Measurements from ENCODE around the gene TRAFD1. TPM values are rescaled to one million over a fixed set of nuclear protein-coding genes. Genes with fewer than 3 reads are reported as not detected.

TRAFD1 gene
- total and polyA plus RNA-seq, 2 donors (not counting 3 experiments of a cell fraction or from before 2014, with no cell fraction given), result 20.3 to 24.9 TPM

GRCh38 chr12:112096070-112096469 lies 29.3 kb upstream of the TRAFD1 start:
- Histone ChIP-seq H3K4me1 (ENCODE audit: control insufficient read depth, extremely low read depth, insufficient read depth, low read length) (peaks cover 10% of the 10 kb centered on the region), H3K9ac (replicated peaks; ENCODE audit: extremely low read depth, insufficient read depth, low read length) (no peak overlapping the region), H3K9me3 (replicated peaks; ENCODE audit: control insufficient read depth, insufficient read depth, low read length) (no peaks in the 10 kb centered on the region), H3K9me1 (replicated peaks; ENCODE audit: control insufficient read depth, extremely low read depth, insufficient read depth, low read length) (no peaks in the 10 kb centered on the region), H4K20me1 (replicated peaks; ENCODE audit: control insufficient read depth, extremely low read depth, insufficient read depth, low read length) (no peaks in the 10 kb centered on the region), H3K79me2 (ENCODE audit: control insufficient read depth, insufficient read depth, low read length) (peaks cover 75% of the 10 kb centered on the region), H3K4me2 (ENCODE audit: insufficient read depth, low read length) (peak overlapping the region; percentile 4), H2AFZ (ENCODE audit: low read depth, low read length) (no peak overlapping the region), H3K27me3 (ENCODE audit: control insufficient read depth in 2 of 2, insufficient read depth in 2 of 2, low read length in 2 of 2) (no peaks in the 10 kb centered on the region), H3K4me3 (replicated peaks in 1 of 3; ENCODE audit: insufficient read depth in 1 of 3, low read depth in 1 of 3, low read length in 3 of 3) (no peak overlapping the region), H3K36me3 (ENCODE audit: control insufficient read depth in 2 of 2, extremely low read depth in 1 of 2, insufficient read depth in 2 of 2, low read length in 2 of 2) (peaks cover 4 to 11% of the 10 kb centered on the region in 2 experiments), H3K27ac (ENCODE audit: insufficient read depth, low read depth, low read length) (no peak overlapping the region)
- no TSS peak for BruUV-seq (replicated peaks)
- intact Hi-C loops (cut with micrococcal nuclease) (no loop called here), dilution Hi-C loops (cut with MboI; ENCODE audit: extremely low pct_ligation_motif_present, low sequenced_read_pairs) (no loop called here)
- POLR2A ChIA-PET, result interaction anchor here (1.4 kb wide), 1 partner anchor 29 kb away, joined by 3 read pairs; the partner anchor contains the start of gene TRAFD1
- FAIRE-seq (no peak), DNase-seq (ENCODE audit: low read depth, low spot score) (no peak)
- TF ChIP-seq POLR2A (IDR thresholded peaks at IDR 0.05; ENCODE audit: low read depth, low read length) (no peak), EZH2 (IDR thresholded peaks at IDR 0.05; ENCODE audit: borderline replicate concordance, low read depth, low read length, severe bottlenecking) (no peak)
- CTCF ChIA-PET, result no interaction called here

GRCh38 chr12:112096667-112097066 lies 28.7 kb upstream of the TRAFD1 start:
- POLR2A ChIA-PET, result interaction anchor here (1.4 kb wide), 1 partner anchor 29 kb away, joined by 3 read pairs; the partner anchor contains the start of gene TRAFD1
- intact Hi-C loops (cut with micrococcal nuclease), result no loop called here
- Histone ChIP-seq H3K9me3 (replicated peaks; ENCODE audit: control insufficient read depth, insufficient read depth, low read length) (no peaks in the 10 kb centered on the region), H3K9me1 (replicated peaks; ENCODE audit: control insufficient read depth, extremely low read depth, insufficient read depth, low read length) (no peaks in the 10 kb centered on the region), H3K9ac (replicated peaks; ENCODE audit: extremely low read depth, insufficient read depth, low read length) (no peak overlapping the region), H3K4me2 (ENCODE audit: insufficient read depth, low read length) (peak overlapping the region; percentile 4), H3K36me3 (ENCODE audit: control insufficient read depth in 2 of 2, extremely low read depth in 1 of 2, insufficient read depth in 2 of 2, low read length in 2 of 2) (peaks cover 4 to 8% of the 10 kb centered on the region in 2 experiments), H3K27me3 (ENCODE audit: control insufficient read depth in 2 of 2, insufficient read depth in 2 of 2, low read length in 2 of 2) (no peaks in the 10 kb centered on the region), H4K20me1 (replicated peaks; ENCODE audit: control insufficient read depth, extremely low read depth, insufficient read depth, low read length) (no peaks in the 10 kb centered on the region), H3K4me1 (ENCODE audit: control insufficient read depth, extremely low read depth, insufficient read depth, low read length) (peaks cover 10% of the 10 kb centered on the region), H3K79me2 (ENCODE audit: control insufficient read depth, insufficient read depth, low read length) (peaks cover 78% of the 10 kb centered on the region), H3K27ac (ENCODE audit: insufficient read depth, low read depth, low read length) (no peak overlapping the region), H2AFZ (ENCODE audit: low read depth, low read length) (no peak overlapping the region), H3K4me3 (replicated peaks in 1 of 3; ENCODE audit: insufficient read depth in 1 of 3, low read depth in 1 of 3, low read length in 3 of 3) (no peak overlapping the region)
- TF ChIP-seq JUN (IDR thresholded peaks at IDR 0.05; ENCODE audit: borderline replicate concordance, insufficient read depth, insufficient read length, low read depth), result peak; percentile 51
- TF ChIP-seq FOS (IDR thresholded peaks at IDR 0.05; ENCODE audit: borderline replicate concordance, insufficient read depth, low read length), result peak; percentile 99
- TF ChIP-seq GATA2 (IDR thresholded peaks at IDR 0.05; ENCODE audit: insufficient read depth, insufficient read length, low read depth, low read length), result peak; percentile 36
- TF ChIP-seq MYC (IDR thresholded peaks at IDR 0.05; ENCODE audit: low read depth, low read length), result no peak
- peak; percentile 59 for TF ChIP-seq POLR2AphosphoS5 (IDR thresholded peaks at IDR 0.05; ENCODE audit: insufficient read depth, low read depth, low read length)
- FAIRE-seq (peak; percentile 70), DNase-seq (ENCODE audit: low read depth, low spot score) (peak; percentile 57)
- dilution Hi-C loops (cut with MboI; ENCODE audit: extremely low pct_ligation_motif_present, low sequenced_read_pairs), result no loop called here
- no TSS peak for BruUV-seq (replicated peaks)
- CTCF ChIA-PET, result interaction anchor here (1.0 to 2.1 kb wide), 2 partner anchors 12 to 36 kb away, joined by 5 to 7 read pairs; no protein-coding TSS in a partner anchor
